Stimulated activated naive CD8-positive, alpha-beta T cell treated with anti-CD3 and anti-CD28 coated beads, Interleukin-15, amount 100 ng/mL, for 72 hours (primary cell): ENCODE results near the gene COQ10A.

Source experiments
- ATAC-seq: fragments of 150-1000 bp; cut with Tn5 transposase; 2 replicates; pipeline ENCODE4 v1.10.0; 2021; ENCODE audit warnings: mild to moderate bottlenecking, moderate library complexity
- DNase-seq, 2 donors: peaks; one replicate each; pipeline ENCODE4 v3.0.0; 2021 to 2022
- H3K27ac Mint-ChIP-seq, 2 donors: one replicate each; pipeline ENCODE4 v1.8.0; 2022; ENCODE audit warnings: mild to moderate bottlenecking in 2 of 2, mixed read lengths in 2 of 2, moderate library complexity in 2 of 2
- H3K27me3 Mint-ChIP-seq: one replicate; pipeline ENCODE4 v1.8.0; 2022; ENCODE audit warnings: mixed read lengths
- H3K4me1 Mint-ChIP-seq: one replicate; pipeline ENCODE4 v1.8.0; 2022; ENCODE audit warnings: mild to moderate bottlenecking, mixed read lengths
- H3K4me3 Mint-ChIP-seq, 2 donors: one replicate each; pipeline ENCODE4 v1.8.0; 2022; ENCODE audit warnings: mild to moderate bottlenecking in 2 of 2, mixed read lengths in 2 of 2, moderate library complexity in 1 of 2
- H3K9me3 Mint-ChIP-seq, 2 donors: one replicate each; pipeline ENCODE4 v1.8.0; 2022; ENCODE audit warnings: mixed read lengths in 2 of 2

The COQ10A gene

GRCh38 chr12:56234746-56235436, 31.9 kb upstream of the COQ10A start:
- H3K27ac Mint-ChIP-seq = peak overlapping the region in 1 of 2 donors; percentile 90
- no peaks in the 10 kb centered on the region for H3K9me3 Mint-ChIP-seq
- H3K27me3 Mint-ChIP-seq = no peaks in the 10 kb centered on the region
- DNase-seq (no peak), ATAC-seq (no peak)
- peak overlapping the region in 1 of 2 donors; percentile 20 for H3K4me3 Mint-ChIP-seq
- no peaks in the 10 kb centered on the region for H3K4me1 Mint-ChIP-seq

GRCh38 chr12:56236091-56236490, 30.7 kb upstream of the COQ10A start:
- Mint-ChIP-seq H3K27ac (no peak overlapping the region), H3K4me3 (no peak overlapping the region), H3K4me1 (no peaks in the 10 kb centered on the region), H3K27me3 (no peaks in the 10 kb centered on the region), H3K9me3 (no peaks in the 10 kb centered on the region)
- no peak for ATAC-seq
- no peak for DNase-seq

- Mint-ChIP-seq H3K9me3 (no peaks in the 10 kb centered on the region), H3K4me3 (no peak overlapping the region), H3K4me1 (peaks cover 8% of the 10 kb centered on the region), H3K27ac (peak overlapping the region in 1 of 2 donors; percentile 57), H3K27me3 (no peaks in the 10 kb centered on the region)
- ATAC-seq (no peak), DNase-seq (no peak)
These were observed 29.8 kb upstream of the COQ10A start for GRCh38 chr12:56236985-56237384.

- Mint-ChIP-seq H3K4me3 (no peak overlapping the region), H3K4me1 (peaks cover 14% of the 10 kb centered on the region), H3K9me3 (no peaks in the 10 kb centered on the region), H3K27ac (no peak overlapping the region), H3K27me3 (no peaks in the 10 kb centered on the region)
- DNase-seq = no peak
- no peak for ATAC-seq
These were observed 29.2 kb upstream of the COQ10A start for GRCh38 chr12:56237552-56237951.

GRCh38 chr12:56241424-56242303, 25.1 kb upstream of the COQ10A start:
- Mint-ChIP-seq H3K27ac (peak overlapping the region in 1 of 2 donors; percentile 60), H3K27me3 (no peaks in the 10 kb centered on the region), H3K4me1 (peaks cover 17% of the 10 kb centered on the region), H3K4me3 (no peak overlapping the region), H3K9me3 (no peaks in the 10 kb centered on the region)
- ATAC-seq (no peak), DNase-seq (no peak)

- DNase-seq = no peak
- Mint-ChIP-seq H3K4me1 (peaks cover 17% of the 10 kb centered on the region), H3K9me3 (no peaks in the 10 kb centered on the region), H3K27me3 (no peaks in the 10 kb centered on the region), H3K4me3 (no peak overlapping the region), H3K27ac (peak overlapping the region in 1 of 2 donors; percentile 74)
- ATAC-seq = no peak
These were observed 23.8 kb upstream of the COQ10A start for GRCh38 chr12:56242986-56243385.

GRCh38 chr12:56243731-56244181, 23.0 kb upstream of the COQ10A start:
- H3K4me1 Mint-ChIP-seq = peaks cover 17% of the 10 kb centered on the region
- H3K9me3 Mint-ChIP-seq = no peaks in the 10 kb centered on the region
- no peaks in the 10 kb centered on the region for H3K27me3 Mint-ChIP-seq
- H3K27ac Mint-ChIP-seq = no peak overlapping the region
- no peak overlapping the region for H3K4me3 Mint-ChIP-seq
- no peak for ATAC-seq
- no peak for DNase-seq

- Mint-ChIP-seq H3K4me1 (peaks cover 17% of the 10 kb centered on the region), H3K27me3 (no peaks in the 10 kb centered on the region), H3K27ac (no peak overlapping the region), H3K4me3 (no peak overlapping the region), H3K9me3 (no peaks in the 10 kb centered on the region)
- DNase-seq (no peak), ATAC-seq (no peak)
These were observed 22.2 kb upstream of the COQ10A start for GRCh38 chr12:56244494-56244893.

- Mint-ChIP-seq H3K27me3 (no peaks in the 10 kb centered on the region), H3K4me1 (no peaks in the 10 kb centered on the region), H3K27ac (no peak overlapping the region), H3K4me3 (no peak overlapping the region), H3K9me3 (no peaks in the 10 kb centered on the region)
- DNase-seq (no peak), ATAC-seq (peak; percentile 28)
These were observed 18.8 kb upstream of the COQ10A start for GRCh38 chr12:56247923-56248322.

- ATAC-seq = peak; percentile 46
- Mint-ChIP-seq H3K4me1 (no peaks in the 10 kb centered on the region), H3K27ac (peak overlapping the region in 1 of 2 donors; percentile 36), H3K27me3 (no peaks in the 10 kb centered on the region), H3K4me3 (no peak overlapping the region), H3K9me3 (no peaks in the 10 kb centered on the region)
- no peak for DNase-seq
These were observed 18.0 kb upstream of the COQ10A start for GRCh38 chr12:56248711-56249110.

- Mint-ChIP-seq H3K4me3 (no peak overlapping the region), H3K27ac (peak overlapping the region in 1 of 2 donors; percentile 65), H3K27me3 (no peaks in the 10 kb centered on the region), H3K4me1 (peaks cover 18% of the 10 kb centered on the region), H3K9me3 (no peaks in the 10 kb centered on the region)
- ATAC-seq (no peak), DNase-seq (no peak)
These were observed 14.1 kb upstream of the COQ10A start for GRCh38 chr12:56252649-56253048.

- no peaks in the 10 kb centered on the region for H3K9me3 Mint-ChIP-seq
- ATAC-seq (no peak), DNase-seq (no peak)
- H3K27ac Mint-ChIP-seq = peak overlapping the region; percentile 23 to 65
- H3K4me1 Mint-ChIP-seq = peaks cover 18% of the 10 kb centered on the region
- no peaks in the 10 kb centered on the region for H3K27me3 Mint-ChIP-seq
- no peak overlapping the region for H3K4me3 Mint-ChIP-seq
These were observed 13.7 kb upstream of the COQ10A start for GRCh38 chr12:56253091-56253490.

GRCh38 chr12:56255671-56256070, 11.1 kb upstream of the COQ10A start:
- H3K9me3 Mint-ChIP-seq = no peaks in the 10 kb centered on the region
- peaks cover 4% of the 10 kb centered on the region for H3K27me3 Mint-ChIP-seq
- H3K27ac Mint-ChIP-seq = no peak overlapping the region
- no peak overlapping the region for H3K4me3 Mint-ChIP-seq
- H3K4me1 Mint-ChIP-seq = peaks cover 26% of the 10 kb centered on the region
- no peak for ATAC-seq
- no peak for DNase-seq

GRCh38 chr12:56256326-56256960, 10.3 kb upstream of the COQ10A start:
- Mint-ChIP-seq H3K27ac (no peak overlapping the region), H3K27me3 (peaks cover 6% of the 10 kb centered on the region)
- DNase-seq = no peak

GRCh38 chr12:56257071-56257470, 9.7 kb upstream of the COQ10A start:
- H3K27me3 Mint-ChIP-seq = peaks cover 6% of the 10 kb centered on the region
- no peak for DNase-seq
- H3K4me1 Mint-ChIP-seq = peaks cover 26% of the 10 kb centered on the region
- H3K27ac Mint-ChIP-seq = no peak overlapping the region
- H3K4me3 Mint-ChIP-seq = peak overlapping the region; percentile 86 to 88
- H3K9me3 Mint-ChIP-seq = no peaks in the 10 kb centered on the region
- no peak for ATAC-seq

More at GRCh38 chr12:56256326-56256960, 10.3 kb upstream of the COQ10A start:
- Mint-ChIP-seq H3K9me3 (no peaks in the 10 kb centered on the region), H3K4me3 (peak overlapping the region; percentile 86 to 88), H3K4me1 (peaks cover 26% of the 10 kb centered on the region)
- no peak for ATAC-seq
